ENCODE data around the gene ARFGEF3. TPM values are rescaled to one million over a fixed set of nuclear protein-coding genes. Genes with fewer than 3 reads are reported as not detected.

ARFGEF3 gene
- total RNA-seq, 1 donor from 2014 or later: 24.0 TPM

GRCh38 chr6:138129190-138129589, 32.5 kb upstream of the ARFGEF3 start:
- peaks cover 5% of the 10 kb centered on the region for H3K9me3 Mint-ChIP-seq
- no peak overlapping the region for H3K27ac Mint-ChIP-seq
- TF ChIP-seq, protein P1, sequence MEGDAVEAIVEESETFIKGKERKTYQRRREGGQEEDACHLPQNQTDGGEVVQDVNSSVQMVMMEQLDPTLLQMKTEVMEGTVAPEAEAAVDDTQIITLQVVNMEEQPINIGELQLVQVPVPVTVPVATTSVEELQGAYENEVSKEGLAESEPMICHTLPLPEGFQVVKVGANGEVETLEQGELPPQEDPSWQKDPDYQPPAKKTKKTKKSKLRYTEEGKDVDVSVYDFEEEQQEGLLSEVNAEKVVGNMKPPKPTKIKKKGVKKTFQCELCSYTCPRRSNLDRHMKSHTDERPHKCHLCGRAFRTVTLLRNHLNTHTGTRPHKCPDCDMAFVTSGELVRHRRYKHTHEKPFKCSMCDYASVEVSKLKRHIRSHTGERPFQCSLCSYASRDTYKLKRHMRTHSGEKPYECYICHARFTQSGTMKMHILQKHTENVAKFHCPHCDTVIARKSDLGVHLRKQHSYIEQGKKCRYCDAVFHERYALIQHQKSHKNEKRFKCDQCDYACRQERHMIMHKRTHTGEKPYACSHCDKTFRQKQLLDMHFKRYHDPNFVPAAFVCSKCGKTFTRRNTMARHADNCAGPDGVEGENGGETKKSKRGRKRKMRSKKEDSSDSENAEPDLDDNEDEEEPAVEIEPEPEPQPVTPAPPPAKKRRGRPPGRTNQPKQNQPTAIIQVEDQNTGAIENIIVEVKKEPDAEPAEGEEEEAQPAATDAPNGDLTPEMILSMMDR (conservative IDR thresholded peaks at IDR 0.05): no peak
- DNase-seq (ENCODE audit: extremely low spot score, unreplicated experiment): no peak
- H3K4me3 Mint-ChIP-seq: no peak overlapping the region
- H3K4me1 Mint-ChIP-seq (ENCODE audit: unreplicated experiment): no peaks in the 10 kb centered on the region
- no peaks in the 10 kb centered on the region for H3K36me3 Mint-ChIP-seq
- H3K27me3 Mint-ChIP-seq: no peaks in the 10 kb centered on the region

GRCh38 chr6:138142806-138143205, 18.9 kb upstream of the ARFGEF3 start:
- H3K27ac Mint-ChIP-seq: no peak overlapping the region
- no peaks in the 10 kb centered on the region for H3K36me3 Mint-ChIP-seq
- H3K4me3 Mint-ChIP-seq: no peak overlapping the region
- H3K27me3 Mint-ChIP-seq: peaks cover 4% of the 10 kb centered on the region
- TF ChIP-seq, protein P1 (conservative IDR thresholded peaks at IDR 0.05): no peak
- no peaks in the 10 kb centered on the region for H3K4me1 Mint-ChIP-seq (ENCODE audit: unreplicated experiment)
- no peak for DNase-seq (ENCODE audit: extremely low spot score, unreplicated experiment)
- H3K9me3 Mint-ChIP-seq: no peaks in the 10 kb centered on the region

GRCh38 chr6:138145402-138145801, 16.3 kb upstream of the ARFGEF3 start:
- Mint-ChIP-seq H3K27ac (no peak overlapping the region), H3K4me1 (ENCODE audit: unreplicated experiment) (no peaks in the 10 kb centered on the region), H3K9me3 (no peaks in the 10 kb centered on the region), H3K27me3 (peaks cover 6% of the 10 kb centered on the region), H3K36me3 (no peaks in the 10 kb centered on the region), H3K4me3 (no peak overlapping the region)
- TF ChIP-seq, protein P1 (conservative IDR thresholded peaks at IDR 0.05): no peak
- no peak for DNase-seq (ENCODE audit: extremely low spot score, unreplicated experiment)

DNA sequence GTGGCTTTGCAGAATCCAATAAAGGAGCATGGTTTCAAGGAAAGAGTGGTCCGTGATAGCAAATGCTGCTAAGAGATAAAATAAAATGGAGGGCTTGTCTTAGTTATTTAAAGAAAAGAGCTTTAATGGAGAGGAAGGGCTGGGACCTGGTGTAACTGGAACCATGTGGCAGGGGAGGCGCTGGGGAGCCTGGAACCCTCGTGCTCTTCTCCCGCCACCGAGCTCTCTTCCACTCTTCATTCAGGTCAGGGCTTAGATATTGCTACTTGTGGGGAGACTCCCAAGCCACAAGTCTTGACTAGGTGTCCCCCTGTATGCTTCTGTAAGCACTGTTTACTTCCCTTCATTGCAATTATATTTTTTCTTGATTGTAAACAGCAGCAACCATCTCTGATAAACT, 15.2 kb upstream of the ARFGEF3 start:
- DNase-seq (ENCODE audit: extremely low spot score, unreplicated experiment): no peak
- TF ChIP-seq, protein P1 (conservative IDR thresholded peaks at IDR 0.05): no peak
- Mint-ChIP-seq H3K4me1 (ENCODE audit: unreplicated experiment) (no peaks in the 10 kb centered on the region), H3K27me3 (peaks cover 6% of the 10 kb centered on the region), H3K36me3 (no peaks in the 10 kb centered on the region), H3K9me3 (no peaks in the 10 kb centered on the region), H3K4me3 (no peak overlapping the region), H3K27ac (no peak overlapping the region)

DNA sequence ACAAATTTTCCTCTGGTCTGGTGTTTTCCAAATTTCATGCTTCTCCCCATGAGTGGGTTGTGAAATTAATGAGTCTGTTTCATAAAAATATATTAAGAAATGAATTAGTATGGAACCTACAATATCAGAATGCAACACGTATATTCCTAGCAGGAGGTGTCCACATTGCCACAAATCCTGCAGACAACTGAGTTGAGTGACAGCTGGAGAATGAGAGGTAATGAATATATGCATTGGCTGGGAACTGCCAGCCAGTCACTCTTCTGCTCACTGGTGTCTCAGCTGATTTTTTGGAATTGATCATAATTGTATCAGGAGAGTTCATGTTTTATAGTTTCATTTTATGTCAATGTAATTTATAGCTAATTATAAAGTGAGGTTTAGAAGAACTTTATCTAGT, 6.3 kb upstream of the ARFGEF3 start:
- no peaks in the 10 kb centered on the region for H3K4me1 Mint-ChIP-seq (ENCODE audit: unreplicated experiment)
- peaks cover 28% of the 10 kb centered on the region for H3K27me3 Mint-ChIP-seq
- no peak for DNase-seq (ENCODE audit: extremely low spot score, unreplicated experiment)
- no peak overlapping the region for H3K27ac Mint-ChIP-seq
- no peaks in the 10 kb centered on the region for H3K36me3 Mint-ChIP-seq
- H3K4me3 Mint-ChIP-seq: no peak overlapping the region
- TF ChIP-seq, protein P1 (conservative IDR thresholded peaks at IDR 0.05): no peak
- no peaks in the 10 kb centered on the region for H3K9me3 Mint-ChIP-seq

Data from type B pancreatic cell (in vitro differentiated cells).